Measurements from ENCODE around the gene EYA4. TPM values are rescaled to one million over a fixed set of nuclear protein-coding genes. Genes with fewer than 3 reads are reported as not detected.

Gene EYA4
- total and polyA plus RNA-seq, 10 donors = 0.03 to 2.6 (median 1.3) TPM

DNA sequence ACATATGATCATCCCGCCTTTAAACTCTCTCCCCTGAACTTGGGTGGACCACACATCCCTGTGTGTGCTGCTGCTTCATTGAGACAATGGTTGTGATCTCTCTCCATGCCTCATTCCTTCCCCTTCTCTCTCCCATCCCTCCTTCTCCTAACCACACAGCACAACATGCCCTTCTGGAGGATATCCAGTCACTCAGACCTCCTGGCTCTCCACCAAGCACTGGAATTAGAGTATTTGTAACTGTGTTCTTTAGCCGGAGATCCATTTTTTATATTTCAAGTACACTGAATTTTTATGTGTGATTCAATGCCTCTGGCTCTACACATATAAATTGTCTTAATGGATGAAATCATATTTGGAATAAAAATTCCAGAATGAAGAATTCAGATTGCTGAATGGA is 287.4 kb downstream of the EYA4 start:
- Histone ChIP-seq H3K4me1 (no peaks in the 10 kb centered on the region), H3K27ac (no peak overlapping the region), H3K27me3 (replicated peaks in 1 of 7) (peaks cover 0 to 4% (median 0%) of the 10 kb centered on the region in 7 donors), H3K9me3 (no peaks in the 10 kb centered on the region), H3K36me3 (no peaks in the 10 kb centered on the region), H3K4me3 (no peak overlapping the region)
- DNase-seq = no peak
- whole genome bisulfite sequencing, 5 donors = 68 to 83% (median 78%) methylated on average over 2 of the region's 2 CpGs
- intact Hi-C loops (cut with DNase I; ENCODE audit: low total_unique reads) = no loop called here
- TF ChIP-seq POLR2A (IDR thresholded peaks at IDR 0.05) (no peak), POLR2AphosphoS5 (IDR thresholded peaks at IDR 0.05) (no peak), CTCF (IDR thresholded peaks at IDR 0.05 in 8 of 11, conservative IDR thresholded peaks at IDR 0.05 in 3 of 11) (no peak)

DNA sequence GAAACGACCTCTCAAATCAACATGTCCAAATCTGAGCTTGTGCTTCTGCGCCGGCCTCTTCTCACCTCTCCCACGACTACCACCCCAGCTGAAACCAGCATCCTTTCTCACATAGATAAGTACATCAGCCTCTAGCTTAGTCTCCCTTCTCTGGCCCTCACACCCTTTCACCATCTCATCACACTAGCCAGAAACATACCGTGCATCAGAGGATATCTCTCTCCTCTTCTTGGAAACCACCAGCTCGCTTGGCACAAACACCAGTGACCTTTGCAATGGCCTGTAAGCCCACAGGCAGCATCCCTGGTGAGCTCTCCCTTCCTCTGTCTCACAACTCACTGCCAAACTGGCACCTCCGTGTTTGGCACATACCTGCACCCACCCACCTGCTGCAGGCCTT is 291.8 kb downstream of the EYA4 start:
- intact Hi-C loops (cut with DNase I; ENCODE audit: low total_unique reads) = no loop called here
- DNase-seq = no peak
- H3K27me3 ChIP-seq (replicated peaks in 1 of 7) = peaks cover 0 to 4% (median 0%) of the 10 kb centered on the region in 7 donors
- H3K9me3 ChIP-seq = no peaks in the 10 kb centered on the region
- H3K27ac ChIP-seq = no peak overlapping the region
- no peaks in the 10 kb centered on the region for H3K36me3 ChIP-seq
- WGBS, 5 donors = 64 to 79% (median 71%) methylated on average over 7 of the region's 7 CpGs
- no peak overlapping the region for H3K4me3 ChIP-seq
- no peaks in the 10 kb centered on the region for H3K4me1 ChIP-seq
- TF ChIP-seq POLR2A (IDR thresholded peaks at IDR 0.05) (no peak), CTCF (IDR thresholded peaks at IDR 0.05 in 8 of 11, conservative IDR thresholded peaks at IDR 0.05 in 3 of 11) (no peak), POLR2AphosphoS5 (IDR thresholded peaks at IDR 0.05) (no peak)

- H3K27ac ChIP-seq = no peak overlapping the region
- no peaks in the 10 kb centered on the region for H3K9me3 ChIP-seq
- no peak for DNase-seq
- peaks cover 0 to 17% (median 0%) of the 10 kb centered on the region in 7 donors for H3K27me3 ChIP-seq (replicated peaks in 1 of 7)
- H3K4me3 ChIP-seq = no peak overlapping the region
- intact Hi-C loops (cut with DNase I; ENCODE audit: low total_unique reads) = no loop called here
- H3K36me3 ChIP-seq = no peaks in the 10 kb centered on the region
- no peaks in the 10 kb centered on the region for H3K4me1 ChIP-seq
- WGBS, 5 donors = 75 to 85% (median 77%) methylated on average over 3 of the region's 3 CpGs
- TF ChIP-seq CTCF (IDR thresholded peaks at IDR 0.05 in 8 of 11, conservative IDR thresholded peaks at IDR 0.05 in 3 of 11) = no peak
- TF ChIP-seq POLR2AphosphoS5 (IDR thresholded peaks at IDR 0.05) = no peak
- no peak for TF ChIP-seq POLR2A (IDR thresholded peaks at IDR 0.05)
These were observed 298.5 kb downstream of the EYA4 start for GRCh38 chr6:133539502-133540259.

- H3K4me3 ChIP-seq = no peak overlapping the region
- TF ChIP-seq POLR2A (IDR thresholded peaks at IDR 0.05) (no peak), POLR2AphosphoS5 (IDR thresholded peaks at IDR 0.05) (no peak), CTCF (IDR thresholded peaks at IDR 0.05 in 8 of 11, conservative IDR thresholded peaks at IDR 0.05 in 3 of 11) (no peak)
- no peak for DNase-seq
- peaks cover 0 to 17% (median 0%) of the 10 kb centered on the region in 7 donors for H3K27me3 ChIP-seq (replicated peaks in 1 of 7)
- 68 to 87% (median 81%) methylated on average over 3 of the region's 3 CpGs for WGBS, 5 donors
- H3K27ac ChIP-seq = no peak overlapping the region
- H3K9me3 ChIP-seq = no peaks in the 10 kb centered on the region
- intact Hi-C loops (cut with DNase I; ENCODE audit: low total_unique reads) = no loop called here
- no peaks in the 10 kb centered on the region for H3K36me3 ChIP-seq
- H3K4me1 ChIP-seq = no peaks in the 10 kb centered on the region
These were observed 299.2 kb downstream of the EYA4 start for GRCh38 chr6:133540361-133540760.
